Pancreas (tissue), 10 donors: ENCODE measurements around the gene UNC13A. TPM values are rescaled to one million over a fixed set of nuclear protein-coding genes. Genes with fewer than 3 reads are reported as not detected.

Experiments
- ATAC-seq, 4 donors: fragments of 200-7000 bp; cut with Tn5 transposase; one replicate each; pipeline versions ENCODE4 v1.8.0 to v1.9.1; 2020; ENCODE audit warnings: mild to moderate bottlenecking in 4 of 4, moderate library complexity in 4 of 4
- DNase-seq, 6 donors: peaks; one replicate each; pipeline ENCODE4 v3.0.0-alpha.2; 2020
- FAIRE-seq: peaks from 2 replicates; lab custom pipeline; 2012; peaks lifted over from hg19 to GRCh38; lab: Jason Lieb, UNC
- H3K27ac ChIP-seq, 4 donors: fragments of 200-600 bp; sonication (generic); 1 replicate in 3 of 4; 2 replicates in 1 of 4; pipeline versions ENCODE4 v1.5.0 to v1.8.0; 2020
- H3K27me3 ChIP-seq, 4 donors: fragments of 200-600 bp; one replicate each; pipeline ENCODE4 v1.8.0; 2021
- H3K36me3 ChIP-seq, 3 donors: fragments of 200-600 bp; sonication (generic) in 1 of 3; one replicate each; pipeline versions ENCODE4 v1.5.0 to v1.8.0; 2020 to 2021
- H3K4me1 ChIP-seq, 3 donors: fragments of 200-600 bp; one replicate each; pipeline ENCODE4 v1.8.0; 2021
- H3K4me3 ChIP-seq, 4 donors: fragments of 200-600 bp; sonication (generic) in 2 of 4; one replicate each; pipeline versions ENCODE4 v1.5.0 to v1.8.0; 2020 to 2021
- H3K9me3 ChIP-seq, 4 donors: fragments of 200-600 bp; one replicate each; pipeline ENCODE4 v1.8.0; 2021
- WGBS, 2 donors: extraction: QIAGEN DNeasy Blood & Tissue Kit; methylation state at CpG; one replicate each; pipeline ENCODE4 v1.1.7; 2013; 5-methylcytosine and 5-hydroxymethylcytosine counted together
- intact Hi-C, 3 donors: fragments of 100-400 bp; cut with DNase I; formaldehyde crosslinking; loops; one replicate each; pipeline versions ENCODE4 v1.11.1 to v1.14.2; 2022
- polyA plus RNA-seq, 2 donors: library from polyadenylated mRNA; stranded (reverse); fragments of 200-250 nt; gene quantifications; one replicate each; pipeline ENCODE4 v1.2.3, GENCODE V29; 2013
- total RNA-seq, 6 donors: library from RNA; stranded (reverse); fragmentation: NEBNext Ultra II Directional in 4 of 6; extraction: Animal tissue kit (Norgen Biotek cat#: 25700) in 4 of 6; gene quantifications; one replicate each; pipeline versions ENCODE4 v1.2.1 to v1.2.4, GENCODE V29; 2021 to 2023
- TF ChIP-seq, protein P1 (sequence below), 4 donors: fragments of 200-600 bp; sonication (generic) in 3 of 4; IDR thresholded peaks; one replicate each; pipeline versions ENCODE4 v1.5.0 to v1.8.0; 2021; ENCODE audit warnings: antibody characterized with exemption in 4 of 4
- donor health status: healthy with polysubstance abuse.
- donor health status: DM: no; HTN: no; CAD: no; lungs with moderate emphysema.
- donor health status: DM: no; HTN: no; CAD: no.
- donor health status: control.
- donor health status: control.
- donor health status: Bipolar disorder and iron deficiency.
- donor health status: DM: yes; HTN: yes; CAD: no.
- donor health status: DM: no; HTN: no; CAD: no.
- donor health status: DM: no; HTN: no; CAD: no.
- donor health status: DM: yes; HTN: yes; CAD: no.

The UNC13A gene
- total and polyA plus RNA-seq, 8 donors = 0.92 to 10.5 (median 2.2) TPM

DNA sequence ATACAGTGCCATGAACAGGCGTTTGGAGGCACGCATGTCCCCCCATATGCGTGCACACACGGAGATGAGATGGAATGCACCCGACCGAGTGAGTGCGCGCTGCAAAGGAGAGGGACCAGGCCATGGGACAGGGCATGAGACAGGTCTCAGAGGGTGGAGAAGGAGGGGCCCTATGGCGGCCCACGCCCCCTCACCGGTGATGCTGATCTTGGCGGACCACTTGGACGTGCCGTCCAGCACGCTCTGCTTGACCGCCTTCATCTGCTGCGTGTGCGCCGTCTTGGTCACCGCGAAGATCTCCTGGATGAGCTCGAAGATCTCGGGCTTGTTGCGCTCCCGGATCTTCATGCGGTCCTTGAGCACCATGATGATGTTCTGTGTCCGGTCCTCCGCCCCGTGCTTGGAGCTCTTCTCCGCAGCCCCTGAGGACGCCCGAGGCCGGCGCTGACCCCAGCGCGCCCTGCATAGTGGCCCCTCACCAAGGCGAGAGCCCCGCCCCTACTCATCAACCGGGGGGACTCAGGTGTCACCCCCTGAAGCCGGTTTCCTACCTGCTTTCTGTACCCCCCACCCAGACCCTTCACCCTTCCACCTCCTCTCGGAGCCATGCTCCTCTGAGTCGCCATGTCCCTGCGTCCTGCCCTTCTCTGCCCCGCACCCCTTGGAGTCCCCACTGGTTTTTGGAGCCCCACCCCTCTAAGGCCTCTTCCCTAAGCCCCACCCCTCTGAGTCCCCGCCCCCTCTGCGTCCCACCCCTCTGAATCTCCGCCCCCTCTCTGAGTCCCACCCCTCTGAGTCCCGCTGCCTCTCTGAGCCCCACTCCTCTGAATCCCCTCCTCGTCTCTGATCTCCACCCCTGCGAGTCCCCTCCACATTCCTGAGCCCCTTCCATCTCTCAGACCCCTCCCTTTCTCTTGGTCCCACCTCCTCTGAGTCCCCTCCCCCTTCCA, 40.8 kb downstream of the UNC13A start:
- Histone ChIP-seq H3K4me3 (no peak overlapping the region), H3K4me1 (no peaks in the 10 kb centered on the region), H3K27ac (no peak overlapping the region), H3K9me3 (no peaks in the 10 kb centered on the region), H3K36me3 (no peaks in the 10 kb centered on the region), H3K27me3 (no peaks in the 10 kb centered on the region)
- TF ChIP-seq, protein P1, sequence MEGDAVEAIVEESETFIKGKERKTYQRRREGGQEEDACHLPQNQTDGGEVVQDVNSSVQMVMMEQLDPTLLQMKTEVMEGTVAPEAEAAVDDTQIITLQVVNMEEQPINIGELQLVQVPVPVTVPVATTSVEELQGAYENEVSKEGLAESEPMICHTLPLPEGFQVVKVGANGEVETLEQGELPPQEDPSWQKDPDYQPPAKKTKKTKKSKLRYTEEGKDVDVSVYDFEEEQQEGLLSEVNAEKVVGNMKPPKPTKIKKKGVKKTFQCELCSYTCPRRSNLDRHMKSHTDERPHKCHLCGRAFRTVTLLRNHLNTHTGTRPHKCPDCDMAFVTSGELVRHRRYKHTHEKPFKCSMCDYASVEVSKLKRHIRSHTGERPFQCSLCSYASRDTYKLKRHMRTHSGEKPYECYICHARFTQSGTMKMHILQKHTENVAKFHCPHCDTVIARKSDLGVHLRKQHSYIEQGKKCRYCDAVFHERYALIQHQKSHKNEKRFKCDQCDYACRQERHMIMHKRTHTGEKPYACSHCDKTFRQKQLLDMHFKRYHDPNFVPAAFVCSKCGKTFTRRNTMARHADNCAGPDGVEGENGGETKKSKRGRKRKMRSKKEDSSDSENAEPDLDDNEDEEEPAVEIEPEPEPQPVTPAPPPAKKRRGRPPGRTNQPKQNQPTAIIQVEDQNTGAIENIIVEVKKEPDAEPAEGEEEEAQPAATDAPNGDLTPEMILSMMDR (IDR thresholded peaks at IDR 0.05) = no peak
- FAIRE-seq (no peak), DNase-seq (peak in 1 of 6 donors; percentile 47), ATAC-seq (no peak)
- intact Hi-C loops = no loop called here
- WGBS, 2 donors = 76 to 83% methylated on average over 50 of the region's 50 CpGs

DNA sequence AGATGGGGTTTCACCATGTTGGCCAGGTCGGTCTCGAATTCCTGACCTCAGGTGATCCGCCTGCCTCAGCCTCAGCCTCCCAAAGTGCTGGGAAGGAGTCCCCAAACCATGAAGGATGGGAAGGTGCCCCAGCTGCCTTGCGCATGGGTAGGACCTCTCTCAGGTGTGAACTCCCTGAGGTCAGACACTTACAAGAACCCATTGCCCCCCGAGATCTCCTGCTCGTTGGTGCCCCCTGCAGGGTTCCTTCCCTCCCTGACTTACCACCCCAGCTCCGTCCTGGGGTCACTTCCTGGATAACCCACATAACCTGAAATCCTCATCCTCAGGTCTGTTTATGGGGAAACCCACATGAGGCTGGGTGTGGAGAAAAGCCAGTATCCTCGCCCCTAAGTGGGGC, 41.7 kb downstream of the UNC13A start:
- H3K27me3 ChIP-seq = no peaks in the 10 kb centered on the region
- H3K4me1 ChIP-seq = no peaks in the 10 kb centered on the region
- no peak overlapping the region for H3K4me3 ChIP-seq
- WGBS, 2 donors = 53 to 65% methylated on average over 8 of the region's 8 CpGs
- H3K27ac ChIP-seq = no peak overlapping the region
- no peaks in the 10 kb centered on the region for H3K9me3 ChIP-seq
- no peak for DNase-seq
- ATAC-seq = no peak
- FAIRE-seq = no peak
- no peaks in the 10 kb centered on the region for H3K36me3 ChIP-seq
- intact Hi-C loops = no loop called here
- TF ChIP-seq, protein P1 (IDR thresholded peaks at IDR 0.05) = no peak

DNA sequence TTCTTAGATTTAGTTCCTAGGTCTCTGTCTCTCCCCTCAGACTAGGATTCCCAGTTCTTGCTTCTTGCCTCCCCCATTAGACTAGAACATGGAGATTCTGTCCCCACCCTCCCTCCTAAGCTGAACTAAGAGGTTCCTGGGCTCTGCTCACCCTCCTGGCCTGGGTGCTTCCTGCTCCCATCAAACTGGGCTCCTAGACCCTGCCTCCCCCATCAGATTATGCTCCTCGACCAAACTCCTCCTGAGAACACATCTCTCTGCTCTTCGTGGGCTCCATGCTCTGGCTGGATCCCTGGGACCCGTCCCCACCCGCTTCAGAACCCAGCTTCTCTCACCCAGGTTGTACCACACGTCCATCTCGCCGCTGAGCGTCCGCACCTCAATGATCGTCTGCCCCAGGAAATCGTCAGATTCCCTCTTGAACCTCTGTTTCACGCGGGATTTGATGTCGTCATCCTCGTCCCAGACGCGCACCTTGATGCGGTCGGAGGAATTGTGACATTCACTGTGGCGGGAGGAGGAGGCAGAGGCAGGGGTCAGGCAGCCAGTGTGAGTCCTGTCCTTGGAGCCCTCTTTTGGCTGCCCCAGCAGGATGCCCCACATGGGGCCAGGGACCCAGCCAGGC, 42.7 kb downstream of the UNC13A start:
- DNase-seq (no peak), ATAC-seq (no peak), FAIRE-seq (no peak)
- H3K27me3 ChIP-seq = no peaks in the 10 kb centered on the region
- no peaks in the 10 kb centered on the region for H3K4me1 ChIP-seq
- no peaks in the 10 kb centered on the region for H3K9me3 ChIP-seq
- intact Hi-C loops = no loop called here
- TF ChIP-seq, protein P1 (IDR thresholded peaks at IDR 0.05) = no peak
- no peak overlapping the region for H3K4me3 ChIP-seq
- no peak overlapping the region for H3K27ac ChIP-seq
- H3K36me3 ChIP-seq = no peaks in the 10 kb centered on the region
- WGBS, 2 donors = 72 to 83% methylated on average over 20 of the region's 20 CpGs

DNA sequence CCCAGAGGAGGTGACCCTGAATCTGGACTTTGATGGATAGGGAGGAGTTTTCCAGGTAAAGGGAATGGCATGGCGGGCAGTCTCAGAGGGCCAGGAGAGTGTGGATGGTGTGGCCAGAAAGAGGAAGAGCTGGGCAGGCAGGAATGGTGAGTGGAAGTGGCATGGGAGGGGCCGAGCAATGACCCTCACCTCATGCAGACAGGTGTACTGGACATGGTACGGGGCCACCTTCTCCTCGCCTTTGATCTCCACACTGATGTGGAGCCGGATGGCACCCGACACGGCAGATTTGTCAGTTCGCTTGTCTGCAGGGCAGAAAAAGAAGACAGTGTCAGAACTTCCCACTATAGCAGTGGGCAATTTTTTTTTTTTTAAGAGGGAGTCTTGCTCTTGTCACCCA, 45.5 kb downstream of the UNC13A start:
- Histone ChIP-seq H3K27me3 (no peaks in the 10 kb centered on the region), H3K4me1 (no peaks in the 10 kb centered on the region), H3K9me3 (no peaks in the 10 kb centered on the region), H3K36me3 (no peaks in the 10 kb centered on the region), H3K27ac (no peak overlapping the region), H3K4me3 (no peak overlapping the region)
- FAIRE-seq (no peak), ATAC-seq (no peak), DNase-seq (no peak)
- TF ChIP-seq, protein P1 (IDR thresholded peaks at IDR 0.05) = no peak
- 79 to 88% methylated on average over 8 of the region's 8 CpGs for WGBS, 2 donors
- intact Hi-C loops = no loop called here
